B cell (primary cell): ENCODE measurements around the gene LRIT2. TPM values are rescaled to one million over a fixed set of nuclear protein-coding genes. Genes with fewer than 3 reads are reported as not detected.

Experiments used
- ATAC-seq: fragments of 200-7000 bp; cut with Tn5 transposase; one replicate; pipeline ENCODE4 v1.10.0; 2021; ENCODE audit warnings: low read depth, mild to moderate bottlenecking, moderate number of reproducible peaks, moderate library complexity
- CTCF ChIA-PET: fragments of 350-600 bp; sonication (Branson Sonifier 250); formaldehyde crosslinking; loops from one replicate; lab custom pipeline; 2021; ENCODE audit warnings: antibody characterized with exemption, inconsistent platforms; lab: Charles Lee
- POLR2A ChIA-PET: fragments of 350-600 bp; sonication (Branson Sonifier 250); formaldehyde crosslinking; loops from one replicate; lab custom pipeline; 2021; ENCODE audit warnings: antibody characterized with exemption; lab: Charles Lee
- DNase-seq: peaks from one replicate; pipeline ENCODE4 v3.0.0; 2013
- H2AFZ ChIP-seq: 2 replicates; pipeline ENCODE4 v1.6.1; 2012; ENCODE audit warnings: mild to moderate bottlenecking, low read depth, low read length; ENCODE audit not compliant: insufficient read depth, poor library complexity, severe bottlenecking
- H3K27ac ChIP-seq, 2 donors: 1 replicate in 1 of 2; 2 replicates in 1 of 2; pipeline ENCODE4 v1.5.1; 2012 to 2013; ENCODE audit warnings: low read length in 2 of 2, mild to moderate bottlenecking in 2 of 2, moderate library complexity in 1 of 2
- H3K27me3 ChIP-seq, 4 experiments: fragments of 200-600 bp in 1 of 4; sonication (generic) in 1 of 4; replicated peaks in 1 of 4; 1 replicate in 2 of 4; 2 replicates in 2 of 4; pipeline versions ENCODE4 v1.6.1 to v1.7.0; 2013 to 2016; ENCODE audit warnings: low read length in 3 of 4, mild to moderate bottlenecking in 2 of 4, mixed read lengths in 1 of 4, moderate library complexity in 1 of 4; ENCODE audit not compliant: insufficient read depth in 4 of 4, control insufficient read depth in 3 of 4; ENCODE audit errors: control extremely low read depth in 1 of 4
- H3K36me3 ChIP-seq, 2 experiments: replicated peaks in 1 of 2; 1 replicate in 1 of 2; 2 replicates in 1 of 2; pipeline versions ENCODE4 v1.6.1 to v1.7.1; 2013; ENCODE audit warnings: low read length in 1 of 2; ENCODE audit not compliant: insufficient read depth in 2 of 2, control insufficient read depth in 1 of 2; ENCODE audit errors: control extremely low read depth in 1 of 2, extremely low read depth in 1 of 2
- H3K4me1 ChIP-seq, 2 donors: fragments of 200-600 bp in 1 of 2; sonication (generic) in 1 of 2; 1 replicate in 1 of 2; 2 replicates in 1 of 2; pipeline versions ENCODE4 v1.5.1 to v1.6.1; 2013 to 2017; ENCODE audit warnings: low read length in 2 of 2; ENCODE audit not compliant: control insufficient read depth in 2 of 2, insufficient read depth in 2 of 2
- H3K4me2 ChIP-seq: replicated peaks from 2 replicates; pipeline ENCODE3; 2012; ENCODE audit warnings: mild to moderate bottlenecking, low read depth, low read length; ENCODE audit not compliant: poor library complexity, severe bottlenecking
- H3K4me3 ChIP-seq, 5 experiments: fragments of 200-600 bp in 1 of 5; sonication (generic) in 1 of 5; 1 replicate in 3 of 5; 2 replicates in 2 of 5; pipeline versions ENCODE4 v1.5.1 to v1.7.0; 2011 to 2016; ENCODE audit warnings: low read length in 4 of 5, mild to moderate bottlenecking in 4 of 5, low read depth in 2 of 5, control low read depth in 1 of 5, moderate library complexity in 1 of 5; ENCODE audit not compliant: insufficient read depth in 1 of 5; ENCODE audit errors: control extremely low read depth in 1 of 5, extremely low read depth in 1 of 5
- H3K79me2 ChIP-seq: fragments of 200-600 bp; sonication (generic); one replicate; pipeline ENCODE4 v1.6.0; 2016; ENCODE audit warnings: low read length; ENCODE audit not compliant: control insufficient read depth, insufficient read depth
- H3K9ac ChIP-seq: fragments of 200-600 bp; sonication (generic); 2 replicates; pipeline ENCODE4 v1.6.1; 2017; ENCODE audit warnings: mild to moderate bottlenecking, low read length, moderate library complexity
- H3K9me3 ChIP-seq, 3 donors: one replicate each; pipeline versions ENCODE4 v1.6.1 to v1.7.1; 2013; ENCODE audit warnings: low read length in 2 of 3; ENCODE audit not compliant: control insufficient read depth in 2 of 3, insufficient read depth in 1 of 3; ENCODE audit errors: control extremely low read depth in 1 of 3
- H4K20me1 ChIP-seq: 2 replicates; pipeline ENCODE4 v1.6.0; 2012; ENCODE audit warnings: mild to moderate bottlenecking, low read length; ENCODE audit not compliant: insufficient read depth, control insufficient read depth, poor library complexity, severe bottlenecking
- H3K27ac Mint-ChIP-seq: one replicate; pipeline ENCODE4 v1.8.0; 2021; ENCODE audit warnings: mixed read lengths
- H3K27me3 Mint-ChIP-seq: one replicate; pipeline ENCODE4 v1.8.0; 2021; ENCODE audit warnings: mixed read lengths
- H3K4me1 Mint-ChIP-seq: one replicate; pipeline ENCODE4 v1.8.0; 2021; ENCODE audit warnings: mixed read lengths
- H3K4me3 Mint-ChIP-seq: one replicate; pipeline ENCODE4 v1.8.0; 2021; ENCODE audit warnings: mixed read lengths
- H3K9me3 Mint-ChIP-seq: one replicate; pipeline ENCODE4 v1.8.0; 2022; ENCODE audit warnings: mixed read lengths; ENCODE audit not compliant: insufficient read depth
- EZH2 ChIP-seq: IDR thresholded peaks from 2 replicates; pipeline ENCODE4 v1.6.1; 2012; ENCODE audit warnings: borderline replicate concordance, low read depth, mild to moderate bottlenecking, moderate library complexity, low read length; ENCODE audit not compliant: insufficient read depth, poor library complexity, severe bottlenecking
- WGBS: methylation state at CpG from one replicate; pipeline ENCODE4 v1.1.5; 2013; ENCODE audit warnings: missing lambda C conversion rate; ENCODE audit not compliant: insufficient coverage; 5-methylcytosine and 5-hydroxymethylcytosine counted together
- intact Hi-C: fragments of 100-400 bp; cut with micrococcal nuclease; formaldehyde crosslinking; loops from one replicate; pipeline ENCODE4 v1.10.0; 2022
- polyA plus RNA-seq: library from polyadenylated mRNA; depleted of rRNA; stranded (reverse); fragments of >200 nt; gene quantifications from 2 replicates; pipeline ENCODE4 v1.2.3, GENCODE V29; 2012
- total RNA-seq, 2 donors: library from RNA; stranded (reverse); fragments of 120-200 nt in 1 of 2; gene quantifications; 1 replicate in 1 of 2; 2 replicates in 1 of 2; pipeline versions ENCODE4 v1.2.3 to v1.2.4, GENCODE V29; 2013 to 2022
- TF ChIP-seq, protein P1 (sequence below): fragments of 200-600 bp; IDR thresholded peaks from one replicate; pipeline ENCODE4 v1.8.0; 2022; ENCODE audit warnings: antibody characterized with exemption, mild to moderate bottlenecking

Gene LRIT2
- total and polyA plus RNA-seq, 2 donors (not counting 1 experiment from before 2014, with no cell fraction given), result not detected

- Histone ChIP-seq H3K27me3 (peaks cover 0 to 2% (median 0%) of the 10 kb centered on the region in 4 experiments), H3K9ac (no peak overlapping the region), H4K20me1 (no peaks in the 10 kb centered on the region), H2AFZ (no peak overlapping the region), H3K4me2 (no peak overlapping the region), H3K4me1 (no peaks in the 10 kb centered on the region), H3K79me2 (no peaks in the 10 kb centered on the region), H3K27ac (no peak overlapping the region), H3K36me3 (no peaks in the 10 kb centered on the region), H3K4me3 (no peak overlapping the region), H3K9me3 (no peaks in the 10 kb centered on the region)
- TF ChIP-seq, protein P1, sequence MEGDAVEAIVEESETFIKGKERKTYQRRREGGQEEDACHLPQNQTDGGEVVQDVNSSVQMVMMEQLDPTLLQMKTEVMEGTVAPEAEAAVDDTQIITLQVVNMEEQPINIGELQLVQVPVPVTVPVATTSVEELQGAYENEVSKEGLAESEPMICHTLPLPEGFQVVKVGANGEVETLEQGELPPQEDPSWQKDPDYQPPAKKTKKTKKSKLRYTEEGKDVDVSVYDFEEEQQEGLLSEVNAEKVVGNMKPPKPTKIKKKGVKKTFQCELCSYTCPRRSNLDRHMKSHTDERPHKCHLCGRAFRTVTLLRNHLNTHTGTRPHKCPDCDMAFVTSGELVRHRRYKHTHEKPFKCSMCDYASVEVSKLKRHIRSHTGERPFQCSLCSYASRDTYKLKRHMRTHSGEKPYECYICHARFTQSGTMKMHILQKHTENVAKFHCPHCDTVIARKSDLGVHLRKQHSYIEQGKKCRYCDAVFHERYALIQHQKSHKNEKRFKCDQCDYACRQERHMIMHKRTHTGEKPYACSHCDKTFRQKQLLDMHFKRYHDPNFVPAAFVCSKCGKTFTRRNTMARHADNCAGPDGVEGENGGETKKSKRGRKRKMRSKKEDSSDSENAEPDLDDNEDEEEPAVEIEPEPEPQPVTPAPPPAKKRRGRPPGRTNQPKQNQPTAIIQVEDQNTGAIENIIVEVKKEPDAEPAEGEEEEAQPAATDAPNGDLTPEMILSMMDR, result no peak
- TF ChIP-seq EZH2, result no peak
- DNase-seq, result no peak
- intact Hi-C loops, result no loop called here
- CTCF ChIA-PET, result no interaction called here
- Mint-ChIP-seq H3K4me1 (no peaks in the 10 kb centered on the region), H3K27me3 (peaks cover 3% of the 10 kb centered on the region), H3K4me3 (no peak overlapping the region), H3K27ac (no peak overlapping the region), H3K9me3 (no peaks in the 10 kb centered on the region)
- no peak for ATAC-seq
- 83% methylated on average over 2 of the region's 3 CpGs for WGBS
- POLR2A ChIA-PET, result no interaction called here
Observed at GRCh38 chr10:84243759-84244158, 18.4 kb upstream of the LRIT2 start.

GRCh38 chr10:84241185-84241790 is 15.9 kb upstream of the LRIT2 start, which contains the start of gene LRIT1:
Gene LRIT1 (minus strand): TSS chr10:84241546. CDS start chr10:84241439, 107 bp downstream.
- Mint-ChIP-seq H3K9me3 (no peaks in the 10 kb centered on the region), H3K27me3 (peaks cover 15% of the 10 kb centered on the region), H3K4me3 (no peak within 1 kb of the TSS), H3K27ac (no peak within 1 kb of the TSS), H3K4me1 (no peaks in the 10 kb centered on the region)
- no peak within 1 kb of the TSS for H2AFZ ChIP-seq
- H4K20me1 ChIP-seq, result no peaks in the 10 kb centered on the region
- 88% methylated on average over 9 of the region's 13 CpGs for WGBS
- H3K4me1 ChIP-seq, result no peaks in the 10 kb centered on the region
- no peak within 1 kb of the TSS for H3K4me2 ChIP-seq
- POLR2A ChIA-PET, result no interaction called here
- ATAC-seq (no peak), DNase-seq (no peak)
- peaks cover 0 to 6% (median 0%) of the 10 kb centered on the region in 3 donors for H3K9me3 ChIP-seq
- H3K9ac ChIP-seq, result no peak within 1 kb of the TSS
- peaks cover 0 to 2% (median 0%) of the 10 kb centered on the region in 4 experiments for H3K27me3 ChIP-seq
- H3K27ac ChIP-seq, result no peak within 1 kb of the TSS
- TF ChIP-seq, protein P1, result no peak
- no peak for TF ChIP-seq EZH2
- intact Hi-C loops, result no loop called here
- H3K79me2 ChIP-seq, result no peaks in the 10 kb centered on the region
- CTCF ChIA-PET, result interaction anchor here (0.7 kb wide), 1 partner anchor 21 kb away, joined by 3 read pairs; no protein-coding TSS in a partner anchor
- no peaks in the 10 kb centered on the region for H3K36me3 ChIP-seq
- H3K4me3 ChIP-seq, result no peak within 1 kb of the TSS
